HG02642 (cell line): Measurements from ENCODE around the gene TEKTIP1.
"Not testable (repeated sequence)": the region's sequence is repeated elsewhere in the genome, so short reads cannot be mapped to it uniquely, and the experiment has no call there.

Source experiments
- ATAC-seq: cut with Tn5 transposase; IDR thresholded peaks from one replicate; pipeline ENCODE4 v1.9.1; 2021; ENCODE audit warnings: mild to moderate bottlenecking; ENCODE audit not compliant: unreplicated experiment, poor library complexity

TEKTIP1 gene

DNA sequence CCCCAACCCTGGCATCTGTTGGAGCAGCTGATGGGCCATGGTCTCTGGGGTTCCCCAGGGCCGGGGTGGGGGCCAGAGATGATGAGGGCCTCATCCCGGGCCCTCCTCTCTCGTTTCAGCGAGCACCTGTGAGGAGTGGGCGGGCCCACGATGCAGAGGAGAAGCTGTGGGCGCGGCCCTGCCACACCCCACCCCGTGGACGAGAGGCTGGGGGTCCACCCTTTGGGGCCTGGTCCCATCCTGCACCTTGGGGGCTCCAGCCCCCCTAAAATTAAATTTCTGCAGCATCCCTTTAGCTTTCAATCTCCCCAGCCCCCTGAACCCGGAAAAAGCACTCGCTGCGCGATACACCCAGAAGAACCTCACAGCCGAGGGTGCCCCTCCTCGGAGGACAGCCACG lies 39.4 kb downstream of the TEKTIP1 start:
- no peak for ATAC-seq

DNA sequence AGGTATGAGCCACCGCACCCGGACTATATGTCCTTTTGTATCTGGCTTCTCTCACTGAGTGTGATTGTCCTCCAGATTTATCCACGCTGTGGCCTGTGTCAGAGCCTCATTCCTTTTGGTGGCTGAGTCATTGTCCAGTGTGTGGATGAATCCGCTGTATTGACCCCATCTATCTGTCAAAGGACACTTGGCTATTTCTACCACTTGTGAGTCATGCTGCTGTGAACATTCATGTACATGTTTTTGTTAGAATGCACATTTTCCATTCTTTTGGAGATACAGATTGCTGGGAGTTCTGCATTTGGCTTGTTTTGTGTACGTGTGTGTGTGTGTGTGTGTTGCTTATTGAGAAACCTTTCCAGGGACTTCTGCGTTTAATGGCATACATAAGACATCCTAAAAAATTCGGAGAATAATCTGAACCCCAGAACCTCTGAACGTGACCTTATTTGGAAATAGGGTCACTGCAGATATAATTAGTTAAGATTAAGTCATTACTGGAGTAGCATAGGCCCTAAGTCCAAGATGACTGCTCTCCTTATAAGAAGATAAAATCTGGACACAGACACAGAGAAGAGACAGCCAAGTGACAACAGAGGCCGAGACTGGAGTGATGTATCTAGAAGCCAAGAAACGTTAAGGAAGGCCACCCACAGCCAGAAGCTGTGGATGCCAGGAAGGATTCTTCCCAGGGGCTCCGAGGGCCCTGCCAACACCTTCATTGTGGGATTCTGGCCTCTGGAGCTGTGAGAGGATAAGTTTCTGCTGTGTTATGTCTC lies 41.4 kb downstream of the TEKTIP1 start:
- ATAC-seq: no peak

DNA sequence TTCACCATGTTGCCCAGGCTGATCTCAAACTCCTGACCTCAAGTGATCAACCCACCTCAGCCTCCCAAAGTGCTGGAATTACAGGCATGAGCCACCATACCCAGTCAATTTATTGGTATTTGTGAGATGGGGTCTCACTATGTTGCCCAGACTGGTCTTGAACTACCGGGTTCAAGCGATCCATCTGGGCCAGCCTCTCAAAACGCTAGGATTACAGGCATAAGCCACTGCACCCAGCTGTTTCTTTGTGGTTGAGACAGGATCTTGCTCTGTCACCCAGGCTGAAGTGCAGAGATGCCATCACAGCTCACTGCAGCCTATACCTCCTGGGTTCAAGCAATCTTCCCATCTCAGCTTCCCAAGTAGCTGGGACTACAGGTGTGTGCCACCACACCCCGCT lies 42.8 kb downstream of the TEKTIP1 start:
- not testable (repeated sequence) for ATAC-seq

DNA sequence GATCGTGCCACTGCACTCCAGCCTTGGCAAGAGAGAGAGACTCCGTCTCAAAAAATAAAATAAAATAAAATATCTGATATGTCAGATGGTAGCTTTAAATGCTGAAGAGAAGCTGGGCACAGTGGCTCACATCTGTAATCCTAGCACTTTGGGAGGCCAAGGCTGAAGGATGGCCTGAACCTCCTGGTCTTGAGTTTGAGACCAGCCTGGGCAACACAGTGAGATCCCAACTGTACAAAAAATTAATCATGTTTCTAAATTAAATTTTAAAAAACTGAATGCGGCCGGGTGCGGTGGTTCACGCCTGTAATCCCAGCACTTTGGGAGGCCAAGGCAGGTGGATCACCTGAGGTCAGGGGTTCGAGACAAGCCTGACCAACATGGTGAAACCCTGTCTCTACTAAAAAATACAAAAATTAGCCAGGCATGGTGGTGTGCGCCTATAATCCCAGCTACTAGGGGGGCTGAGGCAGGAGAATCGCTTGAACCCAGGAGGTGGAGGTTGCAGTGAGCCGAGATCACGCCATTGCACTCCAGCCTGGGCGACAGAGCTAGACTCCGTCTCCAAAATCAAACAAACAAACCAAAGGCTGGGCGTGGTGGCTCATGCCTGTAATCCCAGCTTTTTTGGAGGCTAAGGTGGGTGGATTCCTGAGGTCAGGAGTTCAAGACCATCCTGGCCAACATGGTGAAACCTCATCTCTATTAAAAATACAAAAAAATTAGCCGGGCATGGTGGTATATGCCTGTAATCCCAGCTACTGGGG lies 45.2 kb downstream of the TEKTIP1 start:
- not testable (repeated sequence) for ATAC-seq

DNA sequence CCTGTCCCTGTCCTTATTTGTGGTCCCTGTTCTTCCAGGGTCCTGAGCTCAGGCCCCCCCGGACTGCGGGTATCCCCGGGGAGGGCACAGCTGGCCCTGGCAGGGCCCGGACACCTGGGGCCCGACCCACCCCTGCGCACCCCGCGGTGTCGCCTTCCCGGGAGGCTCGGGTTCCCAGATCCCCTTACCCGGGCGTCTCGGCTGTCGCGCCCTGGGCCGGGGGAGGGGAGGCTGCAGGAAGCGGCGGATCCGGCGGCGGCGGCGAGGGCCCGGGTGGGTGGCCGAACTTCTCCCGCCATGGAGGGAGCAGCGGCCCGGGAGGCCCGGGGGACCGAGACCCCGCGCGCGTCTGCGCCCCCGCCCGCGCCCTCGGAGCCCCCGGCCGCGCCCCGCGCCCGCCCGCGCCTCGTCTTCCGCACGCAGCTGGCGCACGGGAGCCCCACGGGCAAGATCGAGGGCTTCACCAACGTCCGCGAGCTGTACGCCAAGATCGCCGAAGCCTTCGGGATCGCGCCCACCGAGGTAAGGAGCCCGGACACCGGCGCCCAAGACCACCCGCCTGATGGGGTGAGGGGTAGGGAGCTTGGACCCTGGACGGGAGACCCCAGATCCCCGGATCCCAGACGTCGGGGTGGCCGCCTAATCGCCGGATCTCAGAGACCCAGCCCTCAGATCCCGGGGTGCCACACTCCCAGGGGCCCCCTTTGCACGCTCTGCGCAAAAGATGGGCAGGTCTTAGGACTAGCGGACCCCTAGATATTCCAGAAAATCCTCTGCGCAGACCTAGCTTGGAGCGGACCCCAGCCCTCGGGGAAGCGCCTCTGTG lies 46.5 kb downstream of the TEKTIP1 start, which contains the start of gene GIPC3:
Gene GIPC3 (plus strand): TSS at position 178 of the 826 bp plus-strand sequence. CDS start 120 bp downstream, at position 298.
- ATAC-seq: no peak

DNA sequence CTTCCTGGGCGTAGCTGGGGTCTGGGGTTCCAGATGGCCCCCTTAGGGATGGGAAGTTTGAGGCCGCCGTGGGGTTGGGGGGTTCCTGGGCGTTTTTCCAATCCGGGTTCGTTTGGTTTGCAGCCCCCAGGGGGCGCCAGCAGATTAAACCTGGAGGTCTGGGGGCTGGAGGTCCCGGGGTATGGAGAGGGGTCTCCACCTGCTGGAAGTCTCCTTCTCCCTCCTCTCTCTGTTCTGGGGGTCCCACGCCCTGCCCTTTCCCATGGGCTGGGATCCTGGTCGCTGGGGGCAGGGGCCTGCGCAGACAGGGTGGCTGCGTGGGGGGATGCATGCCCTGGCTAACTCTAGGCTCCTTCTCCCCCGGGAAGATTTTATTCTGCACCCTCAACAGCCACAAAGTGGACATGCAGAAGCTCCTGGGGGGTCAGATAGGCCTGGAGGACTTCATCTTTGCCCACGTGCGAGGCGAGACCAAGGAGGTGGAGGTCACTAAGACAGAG lies 47.2 kb downstream of the TEKTIP1 start:
- ATAC-seq: no peak

DNA sequence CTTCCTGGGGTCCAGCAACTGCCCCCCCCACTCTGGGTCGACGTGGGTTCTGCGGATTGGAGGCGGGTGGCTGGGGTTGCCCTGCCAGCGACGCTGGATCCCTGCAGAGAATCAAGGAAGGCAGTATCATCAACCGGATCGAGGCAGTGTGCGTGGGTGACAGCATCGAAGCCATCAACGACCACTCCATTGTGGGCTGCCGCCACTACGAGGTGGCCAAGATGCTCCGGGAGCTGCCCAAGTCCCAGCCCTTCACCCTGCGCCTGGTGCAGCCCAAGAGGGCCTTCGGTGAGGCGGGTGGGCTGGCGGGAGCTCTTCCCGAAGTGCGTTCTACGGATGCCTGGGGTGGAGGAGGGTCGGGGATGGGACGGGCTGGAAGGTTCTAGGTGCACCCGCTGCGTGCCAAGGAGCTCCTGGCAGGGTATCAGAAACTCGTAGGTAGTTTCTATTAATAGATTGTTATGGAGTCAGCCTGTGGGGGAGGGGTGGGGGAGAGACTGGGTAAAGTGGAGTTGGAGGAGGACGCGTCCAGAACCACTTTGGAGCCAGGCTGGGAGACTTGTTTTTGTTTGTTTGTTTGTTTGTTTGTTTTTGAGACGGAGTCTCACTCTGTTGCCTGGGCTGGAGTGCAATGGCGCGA lies 47.9 kb downstream of the TEKTIP1 start:
- no peak for ATAC-seq

GRCh38 chr19:3589439-3589838 lies 50.5 kb downstream of the TEKTIP1 start:
- ATAC-seq: no peak

GRCh38 chr19:3589949-3590348 lies 51.0 kb downstream of the TEKTIP1 start:
- ATAC-seq: no peak

GRCh38 chr19:3590991-3591659 lies 52.2 kb downstream of the TEKTIP1 start:
- no peak for ATAC-seq

DNA sequence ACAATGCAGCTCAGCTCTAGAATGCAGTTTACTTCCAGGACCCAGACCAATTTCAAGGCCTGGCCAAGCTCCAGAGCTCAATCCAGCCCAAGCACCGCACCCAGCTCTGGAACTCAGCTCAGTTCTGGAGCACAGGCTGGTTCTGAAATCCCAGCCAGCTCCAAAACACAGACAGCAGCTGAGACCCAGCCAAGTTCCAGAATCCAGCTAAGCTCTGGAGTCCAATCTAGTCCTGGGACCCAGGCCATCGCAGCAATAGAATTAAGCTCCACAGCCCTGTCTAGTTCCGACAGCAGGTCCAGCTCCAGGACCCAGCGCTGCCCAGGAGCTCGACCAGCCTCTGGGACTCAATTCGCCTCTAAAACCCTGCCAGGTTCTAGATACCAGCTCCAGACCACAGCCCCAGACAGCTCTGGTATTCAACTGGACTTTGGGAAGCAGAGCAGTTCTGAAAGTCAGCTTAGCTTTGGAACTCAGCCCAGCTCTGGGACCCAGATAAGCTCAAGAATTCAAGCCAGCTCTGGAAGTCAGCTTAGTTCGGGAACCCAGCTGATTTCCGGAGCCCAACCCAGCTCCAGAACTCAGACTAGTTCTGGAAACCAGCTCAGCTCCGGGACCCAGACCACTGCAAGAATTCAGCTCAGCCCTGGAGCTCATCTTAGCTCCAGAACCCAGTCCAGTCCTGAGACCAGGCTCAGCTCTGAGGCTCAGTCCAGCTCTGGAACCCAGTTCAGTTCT lies 53.1 kb downstream of the TEKTIP1 start:
- ATAC-seq: no peak

DNA sequence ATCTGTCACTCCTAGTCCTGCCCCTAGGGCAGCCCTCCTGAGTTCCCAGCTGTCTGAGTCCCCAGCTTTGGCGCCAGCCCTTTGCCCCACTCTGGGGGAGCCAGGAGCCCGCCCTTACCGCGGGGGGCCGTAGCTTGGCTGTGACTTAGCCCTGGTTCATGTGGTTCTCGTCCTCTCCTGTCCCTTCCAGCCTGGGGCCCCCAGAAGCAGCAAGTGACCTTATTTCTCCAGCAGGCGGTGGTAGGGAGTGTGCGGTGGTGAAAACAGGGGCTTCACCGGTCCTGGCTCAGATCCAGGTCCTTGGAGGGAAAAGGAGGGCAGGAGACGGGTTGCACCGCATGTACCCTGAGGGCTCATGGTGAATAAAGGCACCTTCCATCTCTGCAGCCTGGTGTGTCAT lies 54.2 kb downstream of the TEKTIP1 start:
- ATAC-seq: no peak
